ENCODE data around the gene MAD1L1.

MAD1L1 gene

DNA sequence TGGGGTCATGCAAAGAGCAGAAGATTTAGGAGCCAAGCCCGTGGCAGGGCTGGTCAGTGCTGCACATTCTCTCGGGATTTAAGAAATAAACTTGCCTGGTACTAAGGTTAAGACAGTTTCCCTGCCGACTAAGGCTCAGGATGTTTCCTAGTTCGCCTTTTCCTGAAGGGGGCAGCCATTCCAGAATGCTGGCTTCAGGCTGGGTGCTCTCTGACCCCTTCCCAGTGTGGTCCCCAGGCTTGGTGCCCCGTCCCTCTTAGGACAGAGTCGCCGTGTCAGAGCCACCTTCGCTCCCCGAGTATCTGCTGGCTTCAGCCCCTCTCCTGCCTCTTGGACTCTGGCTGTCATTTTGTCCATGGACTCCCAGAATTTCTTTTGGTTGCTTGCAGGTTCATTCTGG, 445.5 kb downstream of the MAD1L1 start:
- no peak for DNase-seq (ENCODE audit: low read depth)
- TF ChIP-seq, protein P1, sequence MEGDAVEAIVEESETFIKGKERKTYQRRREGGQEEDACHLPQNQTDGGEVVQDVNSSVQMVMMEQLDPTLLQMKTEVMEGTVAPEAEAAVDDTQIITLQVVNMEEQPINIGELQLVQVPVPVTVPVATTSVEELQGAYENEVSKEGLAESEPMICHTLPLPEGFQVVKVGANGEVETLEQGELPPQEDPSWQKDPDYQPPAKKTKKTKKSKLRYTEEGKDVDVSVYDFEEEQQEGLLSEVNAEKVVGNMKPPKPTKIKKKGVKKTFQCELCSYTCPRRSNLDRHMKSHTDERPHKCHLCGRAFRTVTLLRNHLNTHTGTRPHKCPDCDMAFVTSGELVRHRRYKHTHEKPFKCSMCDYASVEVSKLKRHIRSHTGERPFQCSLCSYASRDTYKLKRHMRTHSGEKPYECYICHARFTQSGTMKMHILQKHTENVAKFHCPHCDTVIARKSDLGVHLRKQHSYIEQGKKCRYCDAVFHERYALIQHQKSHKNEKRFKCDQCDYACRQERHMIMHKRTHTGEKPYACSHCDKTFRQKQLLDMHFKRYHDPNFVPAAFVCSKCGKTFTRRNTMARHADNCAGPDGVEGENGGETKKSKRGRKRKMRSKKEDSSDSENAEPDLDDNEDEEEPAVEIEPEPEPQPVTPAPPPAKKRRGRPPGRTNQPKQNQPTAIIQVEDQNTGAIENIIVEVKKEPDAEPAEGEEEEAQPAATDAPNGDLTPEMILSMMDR (conservative IDR thresholded peaks at IDR 0.05; ENCODE audit: low read length), result no peak
- H3K4me3 ChIP-seq (ENCODE audit: low read length), result no peak overlapping the region

DNA sequence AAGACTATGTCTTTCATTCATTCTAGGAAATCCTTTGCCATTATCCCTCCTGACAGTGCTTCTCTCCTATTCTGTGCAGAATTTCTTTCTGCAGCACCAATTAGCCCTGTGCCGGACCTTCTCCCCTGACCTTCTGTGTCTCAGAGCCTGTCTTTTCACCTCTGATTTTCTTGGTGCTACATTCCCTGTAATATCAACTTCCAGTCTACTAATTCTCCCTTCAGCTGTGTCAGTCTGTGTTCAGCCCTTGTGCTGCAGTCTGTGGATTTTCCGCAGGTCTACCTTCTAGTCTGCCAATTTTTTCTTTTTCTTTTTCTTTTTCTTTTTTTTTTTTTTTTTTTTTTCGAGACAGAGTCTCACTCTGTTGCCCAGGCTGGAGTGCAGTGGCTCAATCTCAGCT, 446.9 kb downstream of the MAD1L1 start:
- H3K4me3 ChIP-seq (ENCODE audit: low read length), result no peak overlapping the region
- DNase-seq (ENCODE audit: low read depth), result no peak
- TF ChIP-seq, protein P1 (conservative IDR thresholded peaks at IDR 0.05; ENCODE audit: low read length), result no peak

DNA sequence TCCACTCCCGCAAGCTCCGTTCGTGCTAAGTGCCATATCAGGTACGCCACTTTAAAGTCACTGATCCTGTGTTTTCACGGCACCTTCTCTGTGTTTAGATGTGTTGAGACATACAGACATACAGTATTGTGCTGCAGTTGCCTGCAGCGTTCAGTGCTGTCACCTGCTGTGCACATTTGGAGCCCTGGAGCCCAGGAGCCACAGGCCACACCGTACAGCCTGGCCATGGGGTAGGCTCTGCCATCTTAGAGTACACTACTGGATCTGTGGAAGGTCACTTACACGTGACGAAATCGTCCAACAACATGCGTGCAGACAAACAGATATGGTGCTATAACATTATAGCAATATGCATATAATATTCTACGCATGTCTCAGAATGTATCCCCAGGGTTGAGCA, 451.4 kb downstream of the MAD1L1 start:
- TF ChIP-seq, protein P1 (conservative IDR thresholded peaks at IDR 0.05; ENCODE audit: low read length), result no peak
- no peak overlapping the region for H3K4me3 ChIP-seq (ENCODE audit: low read length)
- no peak for DNase-seq (ENCODE audit: low read depth)

DNA sequence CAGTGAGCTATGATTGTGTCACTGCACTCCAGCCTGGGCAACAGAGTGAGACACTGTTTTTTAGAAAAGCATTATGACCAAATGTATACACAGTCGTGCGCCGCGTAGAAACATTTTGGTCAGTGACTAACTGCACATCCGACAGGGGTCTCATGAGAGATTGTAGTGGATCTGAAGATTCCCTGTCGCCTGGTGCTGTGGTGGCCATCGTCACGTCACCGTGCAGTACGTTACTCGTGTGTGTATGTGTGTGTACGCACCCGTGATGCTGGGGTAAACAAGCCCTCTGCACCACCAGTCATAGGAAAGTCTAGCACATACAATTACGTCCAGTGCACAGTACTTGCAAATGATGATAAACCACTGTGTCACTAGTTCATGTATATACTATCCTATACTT, 453.3 kb downstream of the MAD1L1 start:
- no peak for DNase-seq (ENCODE audit: low read depth)
- H3K4me3 ChIP-seq (ENCODE audit: low read length), result no peak overlapping the region
- TF ChIP-seq, protein P1 (conservative IDR thresholded peaks at IDR 0.05; ENCODE audit: low read length), result no peak

DNA sequence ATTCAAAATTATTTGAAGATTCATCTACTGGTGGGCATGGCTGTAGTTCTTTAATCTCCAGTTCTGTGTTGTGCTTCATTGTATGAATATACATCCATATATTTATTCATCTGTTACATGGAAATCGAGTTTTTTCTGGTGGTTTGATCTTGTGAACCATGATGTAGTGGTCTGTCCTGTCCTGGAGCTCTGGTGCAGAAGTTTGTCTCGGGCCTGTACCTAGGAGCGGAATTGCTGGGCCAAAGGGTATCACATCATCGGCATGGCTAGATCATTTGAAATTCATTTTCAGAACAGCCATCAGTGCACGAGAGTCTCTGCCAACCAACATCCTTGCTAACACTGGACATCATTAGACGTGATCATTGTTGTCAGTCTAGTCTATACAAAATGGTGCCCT, 455.6 kb downstream of the MAD1L1 start:
- no peak for DNase-seq (ENCODE audit: low read depth)
- no peak overlapping the region for H3K4me3 ChIP-seq (ENCODE audit: low read length)
- TF ChIP-seq, protein P1 (conservative IDR thresholded peaks at IDR 0.05; ENCODE audit: low read length), result no peak

DNA sequence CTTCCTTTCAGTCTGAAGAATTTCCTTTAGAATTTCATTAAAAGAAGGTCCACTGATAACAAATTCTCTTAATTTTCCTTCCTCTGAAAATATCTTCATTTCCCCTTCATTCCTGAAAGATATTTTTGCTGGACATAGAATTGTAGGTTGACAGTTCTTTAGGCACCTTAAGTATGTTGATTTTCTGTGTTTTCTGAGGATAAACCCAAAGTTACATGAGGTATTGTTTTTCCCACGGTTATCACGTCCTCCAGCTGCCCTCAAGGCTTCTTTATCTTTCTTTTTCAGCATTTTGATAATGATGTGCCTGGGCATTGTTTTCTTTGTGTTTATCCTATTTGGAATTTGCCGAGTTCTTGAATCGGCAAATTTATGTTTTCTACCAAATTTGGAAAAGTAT, 457.4 kb downstream of the MAD1L1 start:
- TF ChIP-seq, protein P1 (conservative IDR thresholded peaks at IDR 0.05; ENCODE audit: low read length), result no peak
- no peak overlapping the region for H3K4me3 ChIP-seq (ENCODE audit: low read length)
- DNase-seq (ENCODE audit: low read depth), result no peak

DNA sequence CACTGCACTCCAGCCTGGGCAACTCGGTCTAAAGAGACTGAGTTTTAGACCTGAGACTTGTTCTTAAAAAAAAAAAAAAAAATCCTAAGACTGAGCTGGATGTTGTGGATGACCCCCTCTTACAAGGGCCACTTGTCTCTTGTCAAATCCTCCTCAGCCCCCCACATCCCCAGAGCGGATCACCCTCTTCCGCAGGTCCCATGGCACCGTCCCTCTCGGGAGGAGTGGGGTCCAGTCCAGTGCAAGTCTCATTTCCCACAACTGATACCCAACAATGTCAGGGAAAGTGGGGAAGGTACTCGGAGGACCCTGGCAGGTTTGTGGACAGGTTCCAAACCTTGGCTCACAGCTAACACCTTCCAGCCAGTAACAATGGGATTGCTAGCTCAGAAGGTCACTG, 462.4 kb downstream of the MAD1L1 start:
- TF ChIP-seq, protein P1 (conservative IDR thresholded peaks at IDR 0.05; ENCODE audit: low read length), result no peak
- DNase-seq (ENCODE audit: low read depth), result no peak
- H3K4me3 ChIP-seq (ENCODE audit: low read length), result no peak overlapping the region
